Measurements from ENCODE around the gene TFAM.
"Not testable (repeated sequence)": the region's sequence is repeated elsewhere in the genome, so short reads cannot be mapped to it uniquely, and the experiment has no call there.

TFAM gene

GRCh38 chr10:58373442-58373827, 11.8 kb upstream of the TFAM start:
- DNase-seq = no peak

DNA sequence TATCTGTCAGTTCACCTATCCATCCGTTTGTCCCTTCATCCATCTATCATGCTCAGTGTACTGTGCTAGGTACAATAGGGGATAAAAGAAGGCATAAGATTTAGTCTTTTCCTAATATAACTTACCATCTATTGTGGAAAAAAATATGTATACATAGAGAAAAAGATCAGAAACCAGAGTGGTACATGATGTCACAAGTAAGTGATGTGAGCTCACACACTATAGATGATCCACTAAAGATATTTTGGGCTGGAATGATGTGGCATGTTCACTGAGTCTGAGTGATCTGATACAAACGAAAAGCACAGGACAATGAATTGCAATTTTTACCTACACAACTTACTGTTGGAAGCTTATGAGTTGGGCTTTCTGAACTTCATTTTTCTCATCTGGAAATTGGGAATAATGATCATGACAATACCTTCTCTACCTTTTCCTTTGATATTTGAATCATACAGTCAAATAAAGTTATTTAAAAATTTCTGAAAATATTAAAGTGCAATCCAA, 2.7 kb upstream of the TFAM start:
- DNase-seq = no peak

DNA sequence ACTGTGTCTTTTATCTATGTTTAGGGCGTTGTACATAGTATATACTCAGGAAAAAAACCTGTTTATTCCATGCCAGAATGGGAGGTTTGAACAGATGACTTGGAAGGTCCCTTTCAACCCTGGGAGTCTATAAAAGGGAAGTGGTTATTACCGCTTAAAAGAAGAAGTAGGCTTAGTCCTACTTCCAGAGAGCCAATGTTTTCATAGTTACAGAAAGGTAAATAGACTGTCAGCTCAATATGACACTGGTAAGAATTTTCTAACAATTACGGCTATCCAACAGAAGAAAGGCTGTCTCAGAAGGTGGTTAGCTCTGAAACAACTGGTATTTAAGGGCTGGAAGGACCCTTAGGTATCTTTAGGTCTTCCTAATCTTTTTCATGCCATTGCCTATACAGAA, 1.1 kb upstream of the TFAM start:
- DNase-seq = peak; percentile 16

DNA sequence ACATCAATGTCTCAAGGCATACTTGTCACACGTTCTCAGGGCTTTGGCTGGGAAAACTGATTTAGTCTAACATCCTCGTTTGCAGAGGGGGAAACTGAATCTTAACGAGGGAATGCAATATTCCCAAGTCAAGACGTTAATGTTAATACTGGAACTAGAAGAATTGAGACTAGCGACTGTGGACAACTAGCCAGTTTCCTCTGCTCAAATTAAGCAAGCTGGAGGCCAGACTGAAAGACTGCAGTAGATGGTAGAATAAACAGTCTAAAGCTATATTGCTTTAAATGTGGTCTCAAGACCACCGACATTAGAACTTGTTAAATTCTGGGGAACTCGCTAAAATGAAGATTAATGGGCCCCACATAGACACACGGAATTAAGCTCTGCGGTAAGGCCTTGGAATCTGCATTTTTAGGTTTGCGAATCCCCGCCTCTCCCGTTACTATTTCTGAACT, 639 bp upstream of the TFAM start:
- DNase-seq = peak; percentile 46

GRCh38 chr10:58385784-58386112, 538 bp downstream of the TFAM start:
- no peak for DNase-seq

DNA sequence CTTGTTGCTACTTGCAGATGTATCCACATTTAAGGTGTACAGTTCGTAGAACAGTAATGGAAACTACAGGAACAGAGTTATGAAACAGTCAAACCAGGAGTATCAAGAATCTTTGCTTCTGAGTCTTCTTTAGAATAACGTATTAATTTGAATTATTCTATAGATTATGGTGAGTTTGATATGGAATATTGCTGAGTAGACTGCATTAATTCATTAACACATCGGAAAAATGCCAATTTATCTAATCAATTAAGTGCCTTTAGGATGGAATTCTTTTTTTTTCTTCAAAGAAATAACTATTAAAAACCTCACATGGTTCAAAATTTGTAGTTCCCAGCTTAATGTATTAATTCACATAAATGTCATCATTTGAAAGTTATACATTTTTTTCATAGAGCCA, 3.8 kb downstream of the TFAM start:
- no peak for DNase-seq

DNA sequence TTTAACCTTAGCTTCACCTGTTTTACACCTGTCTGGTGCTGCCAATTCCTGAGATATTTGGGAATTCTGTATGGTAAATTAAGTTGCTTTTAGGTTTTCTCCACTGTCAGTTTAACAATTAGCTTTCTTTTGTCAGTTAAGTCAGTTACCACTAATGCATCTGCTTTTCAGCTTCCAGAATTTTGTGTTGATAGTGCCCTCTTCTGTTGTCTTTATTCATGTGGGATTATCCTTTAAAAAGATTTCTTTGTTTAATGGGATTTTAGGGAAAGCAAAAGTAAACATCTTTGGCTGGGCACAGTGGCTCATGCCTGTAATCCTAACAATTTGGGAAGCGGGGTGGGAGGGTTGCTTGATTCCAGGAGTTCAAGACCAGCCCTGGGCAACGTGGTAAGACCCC, 8.1 kb downstream of the TFAM start:
- peak; percentile 49 for DNase-seq

DNA sequence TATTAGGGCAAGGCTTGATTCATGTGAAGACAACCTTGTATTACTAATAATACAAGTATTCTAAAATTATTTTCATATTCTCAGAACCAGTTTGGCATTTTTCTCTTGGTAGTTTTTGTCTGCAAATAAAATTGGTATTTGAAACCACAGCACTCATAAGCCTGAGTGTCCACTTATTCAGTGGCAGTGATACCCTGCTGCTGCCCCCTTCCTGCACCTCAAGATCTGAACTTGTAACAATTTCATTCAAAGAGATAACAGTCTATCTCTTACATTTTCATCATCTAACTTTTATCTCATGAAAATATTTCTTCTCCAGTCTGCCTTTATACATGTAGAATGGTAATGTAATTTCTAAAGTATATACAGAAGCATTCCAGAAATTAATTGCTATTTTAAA, 9.3 kb downstream of the TFAM start:
- DNase-seq = no peak

DNA sequence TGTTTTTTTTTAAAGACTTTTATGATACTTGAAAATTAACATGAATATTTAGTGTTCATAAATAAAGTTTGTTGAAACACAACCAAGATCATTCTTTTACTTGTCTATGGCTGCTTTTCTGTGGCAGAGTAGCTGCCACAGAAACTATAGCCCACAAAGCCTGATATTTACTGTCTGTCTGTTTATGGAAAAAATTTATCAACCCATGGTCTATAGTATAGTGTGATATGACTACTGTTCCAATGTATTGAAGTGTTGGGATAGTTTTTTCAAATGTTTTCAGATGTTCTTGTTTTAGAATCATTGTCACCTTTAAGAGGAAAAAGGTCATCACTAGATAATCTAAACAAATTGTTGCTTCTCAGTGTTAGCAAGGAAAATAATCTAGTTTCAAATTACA, 10.8 kb downstream of the TFAM start:
- DNase-seq = no peak

DNA sequence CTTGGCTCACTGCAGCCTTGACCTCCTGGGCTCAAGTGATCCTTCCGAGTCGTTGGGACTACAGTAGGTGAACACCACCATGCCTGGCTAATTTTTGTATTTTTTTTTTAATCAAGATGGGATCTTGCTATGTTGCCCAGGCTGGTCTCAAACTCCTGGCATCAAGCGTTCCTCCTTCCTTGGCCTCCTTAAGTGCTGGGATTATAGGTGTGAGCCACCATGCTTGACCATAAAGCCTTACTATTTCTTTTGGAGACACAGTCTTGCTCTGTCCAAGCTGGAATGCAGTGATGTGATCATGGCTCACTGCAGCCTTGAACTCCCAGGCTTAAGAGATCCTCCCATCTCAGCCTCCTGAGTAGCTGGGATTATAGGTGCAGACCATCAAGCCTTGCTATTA, 12.6 kb downstream of the TFAM start:
- DNase-seq = no peak

- DNase-seq = no peak
Measured at GRCh38 chr10:58399410-58399809, 14.2 kb downstream of the TFAM start.

- no peak for DNase-seq
Measured at GRCh38 chr10:58400609-58401008, 15.4 kb downstream of the TFAM start.

GRCh38 chr10:58404001-58404400, 18.8 kb downstream of the TFAM start:
- no peak for DNase-seq

DNA sequence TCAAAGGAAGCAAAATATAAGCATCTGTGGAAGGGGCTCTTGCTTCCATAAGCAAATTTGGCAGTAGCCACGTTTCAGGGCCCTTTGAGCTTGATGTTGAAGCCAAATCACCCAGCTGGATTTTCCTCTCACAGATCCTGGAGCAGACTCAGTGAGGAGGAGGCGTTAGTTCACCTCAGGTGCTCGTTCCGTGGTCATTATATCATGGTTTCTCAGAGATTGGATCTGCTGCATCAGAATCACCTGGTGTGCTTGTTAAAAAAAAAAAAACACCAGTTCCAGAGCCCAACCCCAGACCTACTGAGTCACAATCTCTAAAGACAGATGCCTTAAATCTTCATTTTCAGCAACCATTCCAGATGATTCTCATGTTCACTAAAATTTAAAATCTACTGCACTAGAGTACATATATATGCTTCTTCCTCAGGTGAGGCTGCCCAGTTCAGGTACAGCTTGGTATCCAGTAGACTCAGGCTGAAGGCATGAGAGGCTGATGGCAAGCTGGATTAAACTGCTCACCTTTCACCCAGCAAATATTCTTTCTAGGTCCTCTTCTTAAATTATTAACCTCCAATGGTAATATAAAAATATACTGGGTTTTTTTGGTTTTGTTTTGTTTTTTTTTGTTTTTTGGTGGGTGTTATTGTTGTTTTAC, 24.9 kb downstream of the TFAM start:
- DNase-seq = no peak

DNA sequence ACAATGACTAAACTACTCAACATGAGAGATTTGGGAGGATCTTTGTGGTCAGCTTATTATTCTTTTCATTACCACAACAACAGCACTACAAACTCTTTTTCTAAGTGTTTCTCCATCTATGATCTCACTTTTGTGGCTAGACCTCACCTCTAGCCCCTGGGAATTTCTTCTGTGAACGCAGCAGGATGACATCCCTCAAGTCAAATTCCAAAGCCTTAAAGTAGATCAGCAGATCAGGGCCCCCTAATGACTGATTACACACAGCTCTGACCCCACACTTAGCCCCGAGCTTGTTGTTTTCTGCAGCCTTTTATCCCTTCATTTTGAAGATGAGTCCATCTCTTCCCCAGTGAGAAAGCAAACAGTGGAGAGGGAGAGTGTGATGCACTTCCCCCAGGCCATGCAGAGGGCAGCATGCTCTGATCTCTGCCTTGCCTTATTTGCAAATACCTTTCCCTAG, 27.3 kb downstream of the TFAM start:
- no peak for DNase-seq

DNA sequence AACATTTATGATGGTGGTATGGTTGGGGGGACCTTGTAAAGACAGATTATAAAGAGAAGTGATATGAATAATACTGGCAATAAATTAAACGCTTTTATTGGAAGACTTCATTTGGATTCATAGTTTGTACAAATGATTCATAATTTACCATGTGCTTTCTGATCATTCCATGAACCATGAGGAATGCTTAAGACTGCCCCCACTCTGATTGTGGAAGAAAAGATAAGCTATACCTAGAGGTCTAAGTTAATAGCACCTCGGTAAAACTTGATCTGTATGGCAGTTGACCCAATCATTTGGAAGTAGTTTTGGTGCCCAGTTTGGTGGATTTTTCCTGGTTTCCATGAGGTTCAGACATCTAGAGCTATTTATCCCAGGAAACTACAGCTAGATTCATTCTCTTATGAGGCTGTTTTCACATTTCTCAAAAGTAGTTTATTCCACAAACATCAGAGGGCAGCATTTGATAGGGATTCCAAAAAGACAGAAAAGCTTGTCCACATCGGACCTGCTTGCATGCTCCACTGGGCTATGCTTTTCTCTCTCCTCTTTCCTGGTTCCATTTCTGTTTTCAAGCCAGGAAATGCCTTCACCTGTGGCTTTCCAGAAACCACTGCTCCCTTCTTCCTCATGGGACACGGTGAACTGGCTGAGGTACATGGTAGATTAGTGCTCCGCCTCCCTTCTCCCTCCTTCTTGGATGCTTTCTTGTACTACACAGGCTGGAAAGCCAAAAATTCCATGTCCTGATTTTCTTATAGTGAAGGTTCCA, 29.2 kb downstream of the TFAM start:
- DNase-seq = peak; percentile 21

DNA sequence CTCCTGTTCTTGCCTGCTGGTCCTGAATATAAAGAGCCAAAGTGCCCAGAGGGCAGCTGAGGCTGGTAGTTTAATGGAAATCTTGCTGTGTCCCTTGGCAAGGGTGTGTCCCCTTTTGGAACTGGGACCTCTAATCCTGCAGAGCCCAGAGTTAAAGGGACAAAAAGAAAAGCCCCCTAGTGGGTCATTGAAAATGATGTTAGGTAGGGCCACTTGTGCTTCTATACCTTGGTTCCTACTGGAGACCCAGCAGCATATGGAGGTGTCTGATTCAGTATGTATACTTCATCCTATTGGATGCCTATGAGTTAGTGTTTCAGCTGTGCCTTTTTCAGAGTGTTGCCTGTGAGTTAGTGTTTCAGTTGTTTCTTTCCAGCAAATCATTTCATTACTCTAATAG, 30.5 kb downstream of the TFAM start:
- DNase-seq = no peak

DNA sequence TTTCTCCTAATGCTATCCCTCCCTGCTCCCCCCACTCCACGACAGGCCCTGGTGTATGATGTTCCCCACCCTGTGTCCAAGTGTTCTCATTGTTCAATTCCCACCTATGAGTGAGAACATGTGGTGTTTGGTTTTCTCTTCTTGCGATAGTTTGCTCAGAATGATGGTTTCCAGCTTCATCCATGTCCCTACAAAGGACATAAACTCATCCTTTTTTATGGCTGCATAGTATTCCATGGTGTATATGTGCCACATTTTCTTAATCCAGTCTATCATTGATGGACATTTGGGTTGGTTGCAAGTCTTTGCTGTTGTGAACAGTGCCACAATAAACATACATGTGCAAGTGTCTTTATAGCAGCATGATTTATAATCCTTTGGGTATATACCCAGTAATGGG, 32.7 kb downstream of the TFAM start:
- DNase-seq = not testable (repeated sequence)

DNA sequence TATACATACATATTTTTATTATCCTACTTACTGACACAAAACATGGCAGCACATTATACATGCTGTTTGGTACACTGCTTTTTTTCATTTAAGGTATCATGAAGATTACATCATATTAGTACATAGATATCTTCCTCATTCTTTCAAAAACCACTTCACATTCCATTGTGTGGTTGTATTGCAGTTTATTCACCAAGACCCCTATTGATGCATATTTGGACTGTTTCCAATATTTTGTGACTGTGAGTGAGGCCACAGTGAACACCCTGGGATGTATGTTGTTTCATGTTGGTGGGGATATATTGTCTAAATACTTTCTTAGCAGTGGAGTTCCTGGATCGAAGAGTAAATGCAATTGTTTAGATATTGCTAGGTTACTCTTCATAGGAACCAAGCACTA, 39.0 kb downstream of the TFAM start:
- DNase-seq = no peak

GRCh38 chr10:58428436-58428835, 43.2 kb downstream of the TFAM start:
- not testable (repeated sequence) for DNase-seq

GRCh38 chr10:58431903-58432302, 46.7 kb downstream of the TFAM start:
- no peak for DNase-seq

- no peak for DNase-seq
Measured at GRCh38 chr10:58433066-58433465, 47.9 kb downstream of the TFAM start.

DNA sequence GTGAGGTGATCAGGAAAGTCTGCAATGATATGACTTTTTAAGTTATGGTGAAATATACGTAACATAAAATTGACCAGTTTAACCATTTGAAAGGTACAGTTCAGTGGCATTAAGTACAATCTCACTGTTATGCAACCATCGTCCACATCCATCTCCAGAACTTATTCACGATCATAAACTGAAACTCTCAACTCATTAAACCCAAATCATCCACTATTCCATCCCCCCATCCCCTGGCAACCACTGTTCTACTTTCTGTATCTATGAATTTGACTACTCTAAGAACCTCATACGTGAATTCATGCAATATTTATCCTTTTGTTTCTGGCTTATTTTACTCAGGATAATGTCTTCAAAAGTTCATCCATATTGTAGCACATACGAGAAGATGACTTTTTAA, 48.4 kb downstream of the TFAM start:
- DNase-seq = no peak

GRCh38 chr10:58435297-58435985, 50.2 kb downstream of the TFAM start:
- no peak for DNase-seq
